HepG2 (cell line): ENCODE measurements around the gene TLNRD1. TPM values are rescaled to one million over a fixed set of nuclear protein-coding genes. Genes with fewer than 3 reads are reported as not detected.

Experiments
- ARHGAP35 ChIP-seq: sonication (generic); formaldehyde crosslinking; IDR thresholded peaks from 2 replicates; pipeline ENCODE4 v1.9.0; 2022; ENCODE audit warnings: mild to moderate bottlenecking, inconsistent platforms, moderate library complexity, missing genetic modification reagents, borderline replicate concordance
- ATF2 ChIP-seq: sonication (generic); formaldehyde crosslinking; IDR thresholded peaks from 2 replicates; pipeline ENCODE4 v1.4.0; 2020; ENCODE audit warnings: missing genetic modification reagents
- ATF4 ChIP-seq, 2 experiments: fragments of 450-650 bp in 1 of 2; sonication (generic) in 1 of 2; formaldehyde crosslinking; IDR thresholded peaks; 2 replicates each; pipeline versions ENCODE4 v1.5.0 to v1.8.0; 2020 to 2022; ENCODE audit warnings: mild to moderate bottlenecking in 1 of 2, missing genetic modification reagents in 1 of 2
- ATRX ChIP-seq: sonication (generic); formaldehyde crosslinking; IDR thresholded peaks from 2 replicates; pipeline ENCODE4 v1.4.0; 2020; ENCODE audit warnings: missing genetic modification reagents, borderline replicate concordance
- DRAP1 ChIP-seq: IDR thresholded peaks from 2 replicates; pipeline ENCODE4 v1.6.1; 2016; ENCODE audit warnings: missing genetic modification reagents, missing compliant biosample characterization
- FOSL2 ChIP-seq: sonication (generic); formaldehyde crosslinking; IDR thresholded peaks from 2 replicates; pipeline ENCODE4 v1.4.0; 2020; ENCODE audit warnings: missing genetic modification reagents
- FOXK2 ChIP-seq: fragments of 450-650 bp; IDR thresholded peaks from 2 replicates; pipeline ENCODE4 v1.6.1; 2016
- HNF1A ChIP-seq, 2 experiments: sonication (generic) in 1 of 2; formaldehyde crosslinking in 1 of 2; IDR thresholded peaks; 2 replicates each; pipeline versions ENCODE4 v1.4.0 to v1.6.1; 2016 to 2020; ENCODE audit warnings: borderline replicate concordance in 1 of 2, low read depth in 1 of 2, mild to moderate bottlenecking in 1 of 2, missing genetic modification reagents in 1 of 2
- HOXD1 ChIP-seq: sonication (generic); formaldehyde crosslinking; IDR thresholded peaks from 2 replicates; pipeline ENCODE4 v1.5.0; 2020; ENCODE audit warnings: missing genetic modification reagents
- JUNB ChIP-seq: sonication (generic); formaldehyde crosslinking; IDR thresholded peaks from 2 replicates; pipeline ENCODE4 v1.8.0; 2022; ENCODE audit warnings: missing genetic modification reagents, mild to moderate bottlenecking, borderline replicate concordance
- MTA3 ChIP-seq: sonication (generic); formaldehyde crosslinking; IDR thresholded peaks from 2 replicates; pipeline ENCODE4 v1.4.0; 2020; ENCODE audit warnings: missing genetic modification reagents
- NFIB ChIP-seq: sonication (generic); formaldehyde crosslinking; IDR thresholded peaks from 2 replicates; pipeline ENCODE4 v1.9.0; 2021; ENCODE audit warnings: missing genetic modification reagents, mild to moderate bottlenecking, borderline replicate concordance
- PATZ1 ChIP-seq: sonication (generic); formaldehyde crosslinking; IDR thresholded peaks from 2 replicates; pipeline ENCODE4 v1.4.0; 2020; ENCODE audit warnings: missing genetic modification reagents
- POLR2A ChIP-seq, 2 experiments: IDR thresholded peaks; 2 replicates each; pipeline ENCODE4 v1.6.1; 2011; ENCODE audit warnings: low read depth in 2 of 2, low read length in 2 of 2, mild to moderate bottlenecking in 1 of 2, moderate library complexity in 1 of 2; ENCODE audit not compliant: insufficient read depth in 1 of 2
- THAP11 ChIP-seq: IDR thresholded peaks from 2 replicates; pipeline ENCODE4 v1.6.1; 2016; ENCODE audit warnings: missing biosample characterization, missing genetic modification reagents
- TOPORS ChIP-seq: sonication (generic); formaldehyde crosslinking; IDR thresholded peaks from 2 replicates; pipeline ENCODE4 v1.8.0; 2023; ENCODE audit warnings: mild to moderate bottlenecking, missing genetic modification reagents
- ZFX ChIP-seq: sonication (generic); formaldehyde crosslinking; IDR thresholded peaks from 2 replicates; pipeline ENCODE4 v1.4.0; 2020; ENCODE audit warnings: mild to moderate bottlenecking, low read depth, missing genetic modification reagents, moderate library complexity
- ZFY ChIP-seq: sonication (generic); formaldehyde crosslinking; IDR thresholded peaks from 2 replicates; pipeline ENCODE4 v1.4.0; 2020; ENCODE audit warnings: missing genetic modification reagents
- ZNF30 ChIP-seq: sonication (generic); formaldehyde crosslinking; IDR thresholded peaks from 2 replicates; pipeline ENCODE4 v1.5.0; 2020; ENCODE audit warnings: mild to moderate bottlenecking, missing genetic modification reagents
- ZNF543 ChIP-seq: sonication (generic); formaldehyde crosslinking; IDR thresholded peaks from 2 replicates; pipeline ENCODE4 v1.4.0; 2020; ENCODE audit warnings: mild to moderate bottlenecking, missing genetic modification reagents
- ZNF883 ChIP-seq: sonication (generic); formaldehyde crosslinking; IDR thresholded peaks from 2 replicates; pipeline ENCODE4 v1.5.1; 2020; ENCODE audit warnings: mild to moderate bottlenecking, missing genetic modification reagents; ENCODE audit errors: not compliant biosample characterization
- polyA plus RNA-seq, 8 experiments: library from polyadenylated mRNA; depleted of rRNA in 3 of 8; stranded (reverse) in 7 of 8; unstranded in 1 of 8; fragments of >200 nt; fragmentation: Illumina TruSeq in 4 of 8; extraction: Trizol in 4 of 8; gene quantifications; 2 replicates each; pipeline versions ENCODE4 v1.2.1 to v1.2.3, GENCODE V29; 2011 to 2016; ENCODE audit warnings: low read depth in 4 of 8, missing spikeins in 1 of 8, mixed read lengths in 1 of 8; ENCODE audit not compliant: insufficient read depth in 1 of 8
- total RNA-seq, 5 experiments: library from RNA; depleted of rRNA; stranded (reverse); fragments of >200 nt; fragmentation: Illumina TruSeq; extraction: Trizol; gene quantifications; 2 replicates each; pipeline ENCODE4 v1.2.3, GENCODE V29; 2016; ENCODE audit warnings: low read depth in 1 of 5

Gene TLNRD1
- total and polyA plus RNA-seq, 2 of the 13 experiments (the other 11 are each of a cell fraction or from before 2014, with no cell fraction given): 3.4 to 5.3 TPM

- TF ChIP-seq ATF2 (CRISPR knock-in tag) (no peak), HOXD1 (no peak), ZFY (CRISPR knock-in tag) (no peak), TOPORS (CRISPR knock-in tag) (no peak), MTA3 (CRISPR knock-in tag) (no peak), DRAP1 (CRISPR knock-in tag) (no peak), ZNF30 (CRISPR knock-in tag) (no peak), POLR2A (IDR thresholded peaks at IDR 0.05; ENCODE audit: insufficient read depth in 1 of 2, low read depth in 2 of 2, low read length in 2 of 2) (no peak), FOSL2 (CRISPR knock-in tag) (peak; percentile 89), ATRX (CRISPR knock-in tag) (no peak), PATZ1 (CRISPR knock-in tag) (peak; percentile 55; the same call in 1 of the 2 replicates), THAP11 (CRISPR knock-in tag) (no peak), JUNB (CRISPR knock-in tag) (no peak), ZNF883 (CRISPR knock-in tag) (no peak), HNF1A (IDR thresholded peaks at IDR 0.05; ENCODE audit: low read depth) (no peak), HNF1A (CRISPR knock-in tag; IDR thresholded peaks at IDR 0.05; ENCODE audit: borderline replicate concordance) (no peak), NFIB (CRISPR knock-in tag) (no peak), ZFX (no peak), ARHGAP35 (no peak), FOXK2 (no peak), ZNF543 (CRISPR knock-in tag) (no peak), ATF4 (CRISPR knock-in tag; IDR thresholded peaks at IDR 0.05) (no peak)
Observed at GRCh38 chr15:80953953-80954778, 46.6 kb upstream of the TLNRD1 start (continued).
